ENCODE results near the gene GSG1.
"Not testable (repeated sequence)": the region's sequence is repeated elsewhere in the genome, so short reads cannot be mapped to it uniquely, and the experiment has no call there.

GSG1 gene

GRCh38 chr12:13041224-13041623, 62.2 kb downstream of the GSG1 start:
- Histone ChIP-seq H3K4me1 (ENCODE audit: control insufficient read depth, insufficient read depth, low read length, poor library complexity, severe bottlenecking) (peaks cover 3% of the 10 kb centered on the region), H3K9me3 (ENCODE audit: control insufficient read depth, low read length) (no peaks in the 10 kb centered on the region), H3K27ac (ENCODE audit: low read depth, low read length, severe bottlenecking) (no peak overlapping the region), H3K4me3 (ENCODE audit: extremely low read depth, insufficient read depth, low read length, poor library complexity, severe bottlenecking) (no peak overlapping the region), H3K36me3 (ENCODE audit: control insufficient read depth, insufficient read depth, low read length) (no peaks in the 10 kb centered on the region)
- 100% methylated on average over 2 of the region's 2 CpGs for WGBS, 2 experiments (ENCODE audit: insufficient coverage in 2 of 2)

- H3K36me3 ChIP-seq (ENCODE audit: control insufficient read depth, insufficient read depth, low read length), result no peaks in the 10 kb centered on the region
- H3K27ac ChIP-seq (ENCODE audit: low read depth, low read length, severe bottlenecking), result no peak overlapping the region
- WGBS, 2 experiments (ENCODE audit: insufficient coverage in 2 of 2), result 85 to 94% methylated on average over 3 to 4 of the region's 5 CpGs
- no peaks in the 10 kb centered on the region for H3K9me3 ChIP-seq (ENCODE audit: control insufficient read depth, low read length)
- no peak overlapping the region for H3K4me3 ChIP-seq (ENCODE audit: extremely low read depth, insufficient read depth, low read length, poor library complexity, severe bottlenecking)
- no peaks in the 10 kb centered on the region for H3K4me1 ChIP-seq (ENCODE audit: control insufficient read depth, insufficient read depth, low read length, poor library complexity, severe bottlenecking)
Observed at GRCh38 chr12:13039328-13039956, 64.0 kb downstream of the GSG1 start.

- H3K4me1 ChIP-seq (ENCODE audit: control insufficient read depth, insufficient read depth, low read length, poor library complexity, severe bottlenecking), result no peaks in the 10 kb centered on the region
- H3K36me3 ChIP-seq (ENCODE audit: control insufficient read depth, insufficient read depth, low read length), result no peaks in the 10 kb centered on the region
- no peaks in the 10 kb centered on the region for H3K9me3 ChIP-seq (ENCODE audit: control insufficient read depth, low read length)
- H3K27ac ChIP-seq (ENCODE audit: low read depth, low read length, severe bottlenecking), result no peak overlapping the region
- H3K4me3 ChIP-seq (ENCODE audit: extremely low read depth, insufficient read depth, low read length, poor library complexity, severe bottlenecking), result no peak overlapping the region
- WGBS, 2 experiments (ENCODE audit: insufficient coverage in 2 of 2), result 90 to 93% methylated on average over 3 to 4 of the region's 4 CpGs
Observed at GRCh38 chr12:13038491-13039161, 64.8 kb downstream of the GSG1 start.

GRCh38 chr12:13036881-13037280, 66.6 kb downstream of the GSG1 start:
- 78 to 83% methylated on average over 2 of the region's 3 CpGs for WGBS, 2 experiments (ENCODE audit: insufficient coverage in 2 of 2)
- H3K4me1 ChIP-seq (ENCODE audit: control insufficient read depth, insufficient read depth, low read length, poor library complexity, severe bottlenecking), result no peaks in the 10 kb centered on the region
- H3K9me3 ChIP-seq (ENCODE audit: control insufficient read depth, low read length), result no peaks in the 10 kb centered on the region
- no peak overlapping the region for H3K4me3 ChIP-seq (ENCODE audit: extremely low read depth, insufficient read depth, low read length, poor library complexity, severe bottlenecking)
- H3K27ac ChIP-seq (ENCODE audit: low read depth, low read length, severe bottlenecking), result no peak overlapping the region
- H3K36me3 ChIP-seq (ENCODE audit: control insufficient read depth, insufficient read depth, low read length), result no peaks in the 10 kb centered on the region

GRCh38 chr12:13035335-13035734, 68.1 kb downstream of the GSG1 start:
- not testable (repeated sequence) for H3K4me1 ChIP-seq (ENCODE audit: control insufficient read depth, insufficient read depth, low read length, poor library complexity, severe bottlenecking); H3K27ac ChIP-seq (ENCODE audit: low read depth, low read length, severe bottlenecking); H3K4me3 ChIP-seq (ENCODE audit: extremely low read depth, insufficient read depth, low read length, poor library complexity, severe bottlenecking); H3K9me3 ChIP-seq (ENCODE audit: control insufficient read depth, low read length); H3K36me3 ChIP-seq (ENCODE audit: control insufficient read depth, insufficient read depth, low read length)
- 100% methylated on average over 1 to 4 of the region's 5 CpGs for WGBS, 2 experiments (ENCODE audit: insufficient coverage in 2 of 2)
